NCI-H187 treated with DMSO at 0.1 percent for 48 hours (cell line): ENCODE results near the gene GDF11.
"Not testable (repeated sequence)": the region's sequence is repeated elsewhere in the genome, so short reads cannot be mapped to it uniquely, and the experiment has no call there.

ENCODE experiments used
- DNase-seq: peaks from one replicate; lab custom pipeline; 2025; lab: John Stamatoyannopoulos, UW

The GDF11 gene

GRCh38 chr12:55741931-55742680 is 816 bp upstream of the GDF11 start:
- no peak for DNase-seq

- DNase-seq: no peak
Observed at GRCh38 chr12:55743406-55744339, 751 bp downstream of the GDF11 start.

- DNase-seq: no peak
Observed at GRCh38 chr12:55744340-55745030, 1.6 kb downstream of the GDF11 start.

- peak; percentile 59 for DNase-seq
Observed at GRCh38 chr12:55745361-55746173, 2.6 kb downstream of the GDF11 start.

- DNase-seq: no peak
Observed at GRCh38 chr12:55746174-55746912, 3.4 kb downstream of the GDF11 start.

GRCh38 chr12:55746913-55747231 is 4.0 kb downstream of the GDF11 start:
- DNase-seq: no peak

GRCh38 chr12:55748230-55748993 is 5.5 kb downstream of the GDF11 start:
- DNase-seq: no peak

- DNase-seq: no peak
Observed at GRCh38 chr12:55755246-55755645, 12.3 kb downstream of the GDF11 start.

GRCh38 chr12:55757701-55758100 is 14.8 kb downstream of the GDF11 start:
- no peak for DNase-seq

- DNase-seq: not testable (repeated sequence)
Observed at GRCh38 chr12:55758575-55758974, 15.7 kb downstream of the GDF11 start.

GRCh38 chr12:55760663-55761062 is 17.7 kb downstream of the GDF11 start:
- no peak for DNase-seq

- DNase-seq: no peak
Observed at GRCh38 chr12:55762646-55763045, 19.7 kb downstream of the GDF11 start.

- DNase-seq: peak; percentile 80
Observed at GRCh38 chr12:55765736-55766290, 22.9 kb downstream of the GDF11 start.

GRCh38 chr12:55767156-55767555 is 24.2 kb downstream of the GDF11 start:
- DNase-seq: no peak

GRCh38 chr12:55771736-55772135 is 28.8 kb downstream of the GDF11 start:
- no peak for DNase-seq

GRCh38 chr12:55777856-55778255 is 34.9 kb downstream of the GDF11 start:
- DNase-seq: no peak

- DNase-seq: no peak
Observed at GRCh38 chr12:55780685-55781084, 37.8 kb downstream of the GDF11 start.

- DNase-seq: no peak
Observed at GRCh38 chr12:55788546-55788945, 45.6 kb downstream of the GDF11 start.

GRCh38 chr12:55789171-55789570 is 46.2 kb downstream of the GDF11 start:
- no peak for DNase-seq

GRCh38 chr12:55789893-55790292 is 47.0 kb downstream of the GDF11 start:
- no peak for DNase-seq
